Activated naive CD4-positive, alpha-beta T cell (primary cell): Measurements from ENCODE around the gene STPG3.

Experiments
- DNase-seq, 4 experiments: peaks; one replicate each; lab custom pipeline; 2025; lab: John Stamatoyannopoulos, UW

The STPG3 gene

DNA sequence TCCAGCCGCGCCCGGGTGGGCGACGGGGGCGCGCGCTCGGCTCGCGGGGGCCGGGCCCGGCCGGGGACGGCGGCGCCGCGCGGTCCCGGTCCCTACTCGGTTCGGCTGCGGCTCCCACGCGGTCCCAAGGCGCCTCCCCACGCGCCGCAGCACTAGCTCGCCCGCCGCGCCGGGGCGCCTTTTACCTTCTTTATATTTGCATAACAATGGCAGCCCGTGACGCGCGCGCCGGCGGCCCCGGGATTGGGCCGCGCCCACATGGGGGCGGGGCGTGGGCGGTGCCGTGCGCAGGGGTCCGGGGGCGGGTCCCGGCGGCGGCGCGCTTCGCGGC lies 51.0 kb downstream of the STPG3 start, which contains the start of gene NRARP:
Gene NRARP (minus strand): TSS at position 154 of the 331 bp plus-strand sequence. CDS start 343 bp downstream, outside the sequence.
- DNase-seq, result peak; percentile 85 to 95 (median 90)

DNA sequence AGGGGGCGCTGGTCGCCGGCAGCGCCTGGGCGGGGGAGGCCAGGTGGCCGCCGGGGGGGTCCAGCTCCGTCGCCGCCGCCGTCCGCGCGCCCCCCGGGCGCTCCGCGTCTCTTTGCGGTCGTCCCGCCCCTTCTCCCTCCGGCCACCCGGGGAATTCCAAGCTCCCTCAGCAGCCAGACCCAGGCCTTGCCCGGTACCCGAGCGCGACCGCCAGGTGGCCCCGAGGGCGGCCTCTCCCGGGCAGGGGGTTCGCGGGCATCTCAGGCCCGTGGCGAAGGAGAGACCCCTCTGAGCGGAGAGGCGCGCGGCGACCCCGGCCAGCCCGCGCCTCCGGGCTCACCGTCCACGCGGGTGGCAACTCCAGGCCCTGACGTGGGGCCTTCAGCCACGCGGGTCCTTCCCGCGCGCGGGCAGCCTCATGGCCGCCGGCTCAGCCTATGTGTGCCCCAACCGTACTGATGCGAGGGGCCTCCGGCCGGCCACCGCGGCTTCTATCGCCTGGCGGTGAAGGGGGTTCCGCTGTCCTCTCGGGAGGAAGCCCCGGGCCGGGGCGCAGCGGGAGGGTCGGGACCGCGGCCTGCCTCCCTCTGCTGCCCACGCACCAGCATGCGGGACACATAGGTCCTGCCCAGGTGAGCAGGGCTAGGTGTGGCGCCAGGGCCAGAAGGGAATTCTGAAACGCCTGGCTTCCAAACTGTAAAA lies 51.5 kb downstream of the STPG3 start:
- no peak for DNase-seq
